ENCODE data around the gene ANKRD31. TPM values are rescaled to one million over a fixed set of nuclear protein-coding genes. Genes with fewer than 3 reads are reported as not detected.
A peak's percentile ranks its signal among the peaks of the same experiment; 100 is the strongest.

ANKRD31 gene
- total RNA-seq, 1 experiment from 2014 or later, result 0.66 TPM

DNA sequence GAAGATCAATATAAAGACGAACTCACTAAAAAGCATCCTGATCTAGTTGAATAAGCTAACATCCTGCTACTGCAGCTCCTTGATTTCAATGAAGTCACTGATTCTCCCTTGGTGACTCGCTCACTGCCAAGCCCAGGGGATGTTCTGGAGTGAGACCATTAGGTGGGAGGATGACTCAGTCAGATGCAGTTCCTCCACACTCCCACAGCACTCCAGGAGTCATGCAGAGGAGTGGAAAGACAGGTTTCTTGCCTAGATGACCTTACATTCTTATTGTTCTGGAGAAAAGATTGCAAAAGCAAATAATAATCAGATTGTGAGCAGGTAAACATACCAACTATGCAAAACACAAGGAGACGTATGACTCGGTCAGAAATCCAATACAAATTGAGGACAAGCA lies 199.6 kb downstream of the ANKRD31 start:
- BruUV-seq (replicated peaks), result no TSS peak
- peaks cover 21% of the 10 kb centered on the region for H3K4me1 ChIP-seq
- no peak overlapping the region for H3K4me3 ChIP-seq (ENCODE audit: low read depth, low read length)
- Mint-ChIP-seq H3K9me3 (ENCODE audit: unreplicated experiment) (no peaks in the 10 kb centered on the region), H3K4me3 (ENCODE audit: unreplicated experiment) (peak overlapping the region; percentile 5), H3K36me3 (ENCODE audit: insufficient read depth, unreplicated experiment) (peaks cover 15% of the 10 kb centered on the region), H3K27ac (ENCODE audit: unreplicated experiment) (peak overlapping the region; percentile 46), H3K27me3 (ENCODE audit: insufficient read depth, unreplicated experiment) (no peaks in the 10 kb centered on the region), H3K4me1 (ENCODE audit: low read depth, unreplicated experiment) (peaks cover 22% of the 10 kb centered on the region)
- POLR2A ChIA-PET, result interaction anchor here (0.5 to 0.7 kb wide), 3 partner anchors 12 to 213 kb away, joined by 3 to 4 read pairs (median 3); no protein-coding TSS in a partner anchor
- intact Hi-C loops (cut with micrococcal nuclease; ENCODE audit: unreplicated experiment), result loop anchor here (1.0 kb wide), 1 partner anchor 83 kb away; no protein-coding TSS in a partner anchor
- H3K27me3 ChIP-seq (replicated peaks; ENCODE audit: control insufficient read depth, insufficient read depth, low read length), result no peaks in the 10 kb centered on the region
- peak; percentile 85 to 91 for DNase-seq
- no peak for TF ChIP-seq CTCF (IDR thresholded peaks at IDR 0.05; ENCODE audit: insufficient read depth in 1 of 2, low read depth in 1 of 2, low read length in 1 of 2, severe bottlenecking in 1 of 2, unreplicated experiment in 1 of 2)
- CTCF ChIA-PET, result interaction anchor here (1.4 kb wide), 1 partner anchor 199 kb away, joined by 5 read pairs; the partner anchor contains the start of gene ANKRD31
- H3K9me3 ChIP-seq, result no peaks in the 10 kb centered on the region
- no peaks in the 10 kb centered on the region for H3K36me3 ChIP-seq (ENCODE audit: control insufficient read depth, insufficient read depth, low read length)

DNA sequence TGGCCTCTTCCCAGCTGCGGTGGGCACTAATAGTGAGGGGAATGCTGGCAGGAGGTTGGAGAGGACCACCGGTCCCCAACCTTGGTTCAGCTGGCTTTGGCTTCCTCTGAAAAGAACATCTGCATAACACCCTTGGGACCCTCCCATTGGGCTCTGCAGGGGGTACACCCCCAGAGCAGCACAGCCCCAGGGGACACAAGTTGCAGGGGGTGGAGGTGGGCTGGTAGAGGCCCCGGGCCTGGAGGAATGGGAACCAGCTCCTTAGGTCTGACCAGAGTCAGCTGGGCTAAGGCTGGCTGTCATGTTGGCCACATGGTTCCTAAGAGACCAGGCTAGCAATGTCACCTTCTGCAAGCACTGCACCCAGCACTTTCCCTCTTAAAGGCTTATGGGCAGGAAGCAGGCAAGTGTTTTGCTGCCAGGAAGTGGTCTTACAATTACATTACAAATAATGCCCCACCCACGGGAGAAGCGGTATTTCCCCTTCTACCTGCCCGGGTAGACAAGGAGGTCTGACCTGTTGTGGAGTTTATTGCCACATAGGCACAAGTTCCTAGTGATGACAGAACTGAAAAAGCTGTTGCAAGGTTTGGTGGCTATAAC lies 202.4 kb downstream of the ANKRD31 start:
- POLR2A ChIA-PET, result no interaction called here

GRCh38 chr5:75031366-75031765 lies 205.3 kb downstream of the ANKRD31 start:
- intact Hi-C loops (cut with micrococcal nuclease; ENCODE audit: unreplicated experiment), result no loop called here
- no peaks in the 10 kb centered on the region for H3K27me3 ChIP-seq (replicated peaks; ENCODE audit: control insufficient read depth, insufficient read depth, low read length)
- Mint-ChIP-seq H3K4me3 (ENCODE audit: unreplicated experiment) (no peak overlapping the region), H3K36me3 (ENCODE audit: insufficient read depth, unreplicated experiment) (no peaks in the 10 kb centered on the region), H3K27ac (ENCODE audit: unreplicated experiment) (no peak overlapping the region), H3K4me1 (ENCODE audit: low read depth, unreplicated experiment) (no peaks in the 10 kb centered on the region), H3K9me3 (ENCODE audit: unreplicated experiment) (no peaks in the 10 kb centered on the region), H3K27me3 (ENCODE audit: insufficient read depth, unreplicated experiment) (no peaks in the 10 kb centered on the region)
- DNase-seq, result no peak
- ChIA-PET CTCF (no interaction called here), POLR2A (no interaction called here)
- no peaks in the 10 kb centered on the region for H3K36me3 ChIP-seq (ENCODE audit: control insufficient read depth, insufficient read depth, low read length)
- no peak for TF ChIP-seq CTCF (IDR thresholded peaks at IDR 0.05; ENCODE audit: insufficient read depth in 1 of 2, low read depth in 1 of 2, low read length in 1 of 2, severe bottlenecking in 1 of 2, unreplicated experiment in 1 of 2)
- no TSS peak for BruUV-seq (replicated peaks)
- H3K4me3 ChIP-seq (ENCODE audit: low read depth, low read length), result no peak overlapping the region
- H3K4me1 ChIP-seq, result 0 out of 2 replicates have a peak, but pooled peaks cover 2% of the 10 kb centered on the region
- H3K9me3 ChIP-seq, result no peaks in the 10 kb centered on the region

More for the DNA sequence above, 202.4 kb downstream of the ANKRD31 start:
- Histone ChIP-seq H3K27me3 (replicated peaks; ENCODE audit: control insufficient read depth, insufficient read depth, low read length) (no peaks in the 10 kb centered on the region), H3K36me3 (ENCODE audit: control insufficient read depth, insufficient read depth, low read length) (no peaks in the 10 kb centered on the region), H3K4me3 (ENCODE audit: low read depth, low read length) (no peak overlapping the region), H3K9me3 (no peaks in the 10 kb centered on the region), H3K4me1 (peaks cover 21% of the 10 kb centered on the region)
- intact Hi-C loops (cut with micrococcal nuclease; ENCODE audit: unreplicated experiment), result no loop called here
- no TSS peak for BruUV-seq (replicated peaks)
- H3K27me3 Mint-ChIP-seq (ENCODE audit: insufficient read depth, unreplicated experiment), result no peaks in the 10 kb centered on the region
- CTCF ChIA-PET, result no interaction called here
- peaks cover 10% of the 10 kb centered on the region for H3K36me3 Mint-ChIP-seq (ENCODE audit: insufficient read depth, unreplicated experiment)
- H3K27ac Mint-ChIP-seq (ENCODE audit: unreplicated experiment), result no peak overlapping the region
- peaks cover 10% of the 10 kb centered on the region for H3K4me1 Mint-ChIP-seq (ENCODE audit: low read depth, unreplicated experiment)
- H3K9me3 Mint-ChIP-seq (ENCODE audit: unreplicated experiment), result no peaks in the 10 kb centered on the region
- no peak for DNase-seq
- no peak overlapping the region for H3K4me3 Mint-ChIP-seq (ENCODE audit: unreplicated experiment)
- no peak for TF ChIP-seq CTCF (IDR thresholded peaks at IDR 0.05; ENCODE audit: insufficient read depth in 1 of 2, low read depth in 1 of 2, low read length in 1 of 2, severe bottlenecking in 1 of 2, unreplicated experiment in 1 of 2)

Measured in Caco-2 (cell line).